Peyer's patch (tissue), 4 donors: ENCODE data around the gene BUB3. TPM values are rescaled to one million over a fixed set of nuclear protein-coding genes. Genes with fewer than 3 reads are reported as not detected.
"Not testable (repeated sequence)": the region's sequence is repeated elsewhere in the genome, so short reads cannot be mapped to it uniquely, and the experiment has no call there.

ENCODE experiments used
- DNase-seq, 3 donors: peaks; one replicate each; pipeline ENCODE4 v3.0.0-alpha.2; 2017 to 2019
- H3K27ac ChIP-seq, 4 donors: fragments of 200-600 bp; sonication (generic); one replicate each; pipeline ENCODE4 v1.5.1; 2016 to 2019
- H3K27me3 ChIP-seq, 2 donors: fragments of 200-600 bp; sonication (generic); one replicate each; pipeline ENCODE4 v1.5.1; 2019
- H3K36me3 ChIP-seq, 3 donors: fragments of 200-600 bp; sonication (generic); one replicate each; pipeline ENCODE4 v1.5.1; 2016 to 2019
- H3K4me1 ChIP-seq, 4 donors: fragments of 200-600 bp; sonication (generic); one replicate each; pipeline ENCODE4 v1.5.1; 2016 to 2019
- H3K4me3 ChIP-seq, 4 donors: fragments of 200-600 bp; sonication (generic); 1 replicate in 3 of 4; 2 replicates in 1 of 4; pipeline ENCODE4 v1.5.1; 2016 to 2019; ENCODE audit warnings: mild to moderate bottlenecking in 1 of 4
- H3K9me3 ChIP-seq, 4 donors: fragments of 200-600 bp; sonication (generic); one replicate each; pipeline ENCODE4 v1.5.1; 2016 to 2019; ENCODE audit warnings: mild to moderate bottlenecking in 1 of 4
- POLR2A ChIP-seq, 2 donors: fragments of 450-650 bp; IDR thresholded peaks; one replicate each; pipeline ENCODE4 v1.5.1; 2017; ENCODE audit warnings: antibody characterized with exemption in 2 of 2, mild to moderate bottlenecking in 2 of 2, moderate library complexity in 2 of 2
- total RNA-seq, 4 donors: library from RNA; depleted of rRNA; stranded (reverse); fragments of >200 nt; gene quantifications; one replicate each; pipeline ENCODE4 v1.1.0, GENCODE V29; 2016
- TF ChIP-seq, protein P1 (sequence below), 6 experiments: fragments of 450-650 bp in 4 of 6; fragments of 200-600 bp in 2 of 6; sonication (generic) in 1 of 6; IDR thresholded peaks; one replicate each; pipeline ENCODE4 v1.5.1; 2017 to 2019; ENCODE audit warnings: antibody characterized with exemption in 6 of 6, mild to moderate bottlenecking in 3 of 6, moderate library complexity in 1 of 6

Gene BUB3
- total RNA-seq, 4 donors from 2014 or later: 51.1 to 168 (median 102) TPM

DNA sequence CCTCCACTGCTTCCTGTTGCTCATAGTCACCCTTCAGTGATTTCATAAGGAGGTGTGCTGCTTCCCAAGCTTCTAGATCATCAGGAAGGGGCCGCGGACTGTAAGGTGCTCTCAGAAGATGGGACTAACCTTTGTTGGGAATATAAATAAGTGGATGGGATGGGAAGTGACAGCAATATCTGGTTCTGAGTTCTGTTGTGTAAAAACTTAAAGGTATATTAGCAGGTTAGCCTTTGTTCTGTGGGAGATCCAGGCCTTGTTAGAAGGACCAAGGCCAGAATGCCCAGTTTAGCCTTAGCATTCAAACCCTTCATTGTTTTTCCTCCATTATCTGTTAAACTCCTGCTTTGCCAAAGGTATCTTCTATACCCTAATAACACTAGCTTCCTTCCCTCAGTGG, 12.4 kb downstream of the BUB3 start:
- no peak for DNase-seq
- Histone ChIP-seq H3K36me3 (peaks cover 0 to 70% (median 4%) of the 10 kb centered on the region in 3 donors), H3K4me1 (no peaks in the 10 kb centered on the region), H3K27me3 (no peaks in the 10 kb centered on the region), H3K27ac (no peak overlapping the region), H3K4me3 (no peak overlapping the region), H3K9me3 (no peaks in the 10 kb centered on the region)
- TF ChIP-seq, protein P1, sequence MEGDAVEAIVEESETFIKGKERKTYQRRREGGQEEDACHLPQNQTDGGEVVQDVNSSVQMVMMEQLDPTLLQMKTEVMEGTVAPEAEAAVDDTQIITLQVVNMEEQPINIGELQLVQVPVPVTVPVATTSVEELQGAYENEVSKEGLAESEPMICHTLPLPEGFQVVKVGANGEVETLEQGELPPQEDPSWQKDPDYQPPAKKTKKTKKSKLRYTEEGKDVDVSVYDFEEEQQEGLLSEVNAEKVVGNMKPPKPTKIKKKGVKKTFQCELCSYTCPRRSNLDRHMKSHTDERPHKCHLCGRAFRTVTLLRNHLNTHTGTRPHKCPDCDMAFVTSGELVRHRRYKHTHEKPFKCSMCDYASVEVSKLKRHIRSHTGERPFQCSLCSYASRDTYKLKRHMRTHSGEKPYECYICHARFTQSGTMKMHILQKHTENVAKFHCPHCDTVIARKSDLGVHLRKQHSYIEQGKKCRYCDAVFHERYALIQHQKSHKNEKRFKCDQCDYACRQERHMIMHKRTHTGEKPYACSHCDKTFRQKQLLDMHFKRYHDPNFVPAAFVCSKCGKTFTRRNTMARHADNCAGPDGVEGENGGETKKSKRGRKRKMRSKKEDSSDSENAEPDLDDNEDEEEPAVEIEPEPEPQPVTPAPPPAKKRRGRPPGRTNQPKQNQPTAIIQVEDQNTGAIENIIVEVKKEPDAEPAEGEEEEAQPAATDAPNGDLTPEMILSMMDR (IDR thresholded peaks at IDR 0.05): no peak
- TF ChIP-seq POLR2A (IDR thresholded peaks at IDR 0.05): no peak

DNA sequence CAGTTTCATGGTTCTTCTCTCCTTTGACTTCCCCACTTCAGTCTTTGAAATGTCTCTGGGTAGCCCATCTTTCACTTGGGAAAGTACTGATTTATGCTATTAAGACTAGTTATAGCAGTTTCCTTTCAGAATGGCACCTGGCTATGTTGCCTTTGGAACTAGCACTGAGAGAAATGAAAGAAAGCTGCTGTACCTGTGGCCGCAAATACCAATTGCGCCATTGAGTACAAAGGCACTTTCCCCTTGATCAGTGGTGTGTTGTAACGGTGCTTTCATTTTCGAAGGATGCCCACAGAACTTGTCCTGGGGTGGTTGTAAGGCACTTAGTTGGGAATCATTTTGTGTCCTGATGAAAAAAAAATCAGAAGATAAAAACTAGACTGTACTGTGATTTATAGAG, 16.8 kb downstream of the BUB3 start:
- Histone ChIP-seq H3K36me3 (peaks cover 0 to 27% (median 0%) of the 10 kb centered on the region in 3 donors), H3K9me3 (no peaks in the 10 kb centered on the region)

DNA sequence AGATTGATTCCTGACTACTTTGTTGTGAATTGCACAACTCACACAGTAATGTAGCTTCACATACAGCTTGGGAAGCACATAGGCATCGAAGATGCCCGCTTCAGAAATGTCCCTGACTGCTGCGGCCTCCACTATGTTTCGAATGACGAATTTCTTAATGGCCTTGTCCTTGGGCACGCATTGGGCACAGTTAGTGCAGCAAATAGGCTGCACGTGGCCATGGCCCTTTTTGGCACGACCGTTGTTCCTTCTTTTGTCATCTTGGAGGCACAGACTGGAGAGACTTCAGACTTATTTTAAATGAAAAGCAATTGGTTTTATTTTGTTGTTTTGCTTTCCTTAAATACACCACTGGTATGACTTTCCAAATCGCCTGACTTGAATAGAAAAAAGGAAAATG, 17.4 kb downstream of the BUB3 start:
- H3K9me3 ChIP-seq, H3K4me1 ChIP-seq, DNase-seq, H3K4me3 ChIP-seq, H3K27me3 ChIP-seq, H3K27ac ChIP-seq: not testable (repeated sequence)
- peaks cover 0 to 20% (median 0%) of the 10 kb centered on the region in 3 donors for H3K36me3 ChIP-seq

More for the DNA sequence above, 16.8 kb downstream of the BUB3 start:
- no peak for DNase-seq
- no peak overlapping the region for H3K4me3 ChIP-seq
- no peak overlapping the region for H3K27ac ChIP-seq
- H3K4me1 ChIP-seq: no peaks in the 10 kb centered on the region
- no peaks in the 10 kb centered on the region for H3K27me3 ChIP-seq
- TF ChIP-seq POLR2A (IDR thresholded peaks at IDR 0.05): no peak
- TF ChIP-seq, protein P1 (IDR thresholded peaks at IDR 0.05): no peak

DNA sequence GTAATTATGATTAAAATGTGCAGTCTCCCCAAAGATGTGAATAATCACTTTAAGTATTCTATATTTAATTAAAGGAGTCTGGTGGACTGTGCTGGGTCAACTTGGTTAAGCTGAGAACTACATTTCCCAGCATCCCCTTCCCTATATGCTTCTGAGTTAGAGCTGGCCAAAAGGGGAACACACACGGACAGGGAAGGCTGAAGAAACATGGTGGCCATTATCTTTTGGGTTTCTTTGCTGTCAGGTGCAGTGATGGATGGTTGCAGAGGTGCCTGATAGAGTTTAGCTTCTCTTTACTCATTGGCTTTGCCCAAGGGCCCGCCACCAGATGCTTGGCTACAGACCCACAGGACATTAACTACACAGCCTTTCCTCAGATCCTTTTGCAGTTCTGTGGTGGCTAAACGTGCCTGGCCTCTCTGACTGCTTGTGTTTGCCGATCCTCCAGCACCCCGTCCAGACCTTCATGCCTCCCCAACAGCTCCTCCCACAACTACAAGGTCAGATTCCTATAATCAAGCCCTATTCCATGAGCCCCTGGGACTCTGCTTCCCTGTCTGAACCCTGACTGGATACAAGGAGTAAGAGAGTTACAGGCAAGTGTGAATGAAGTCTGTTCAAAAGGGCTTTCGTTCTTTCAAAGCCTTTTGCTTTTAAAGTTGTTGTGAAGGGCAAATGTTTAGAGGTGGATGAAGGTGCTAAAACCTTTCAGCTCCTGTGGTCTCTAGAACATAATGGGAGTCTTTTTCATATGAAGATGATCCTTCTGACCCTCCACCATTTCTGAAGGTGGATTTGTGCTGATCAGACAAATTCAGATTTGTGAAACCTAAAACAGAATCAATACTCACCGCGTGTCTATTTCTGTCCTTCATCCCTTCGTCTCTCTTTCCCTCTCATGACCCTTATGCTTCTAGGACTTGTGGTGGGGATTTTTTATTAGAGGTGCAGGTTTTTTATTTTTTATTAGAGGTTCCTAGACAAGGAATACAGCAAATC, 21.5 kb downstream of the BUB3 start:
- H3K27ac ChIP-seq: no peak overlapping the region
- H3K4me1 ChIP-seq: no peaks in the 10 kb centered on the region
- TF ChIP-seq, protein P1 (IDR thresholded peaks at IDR 0.05): no peak
- TF ChIP-seq POLR2A (IDR thresholded peaks at IDR 0.05): no peak
- H3K27me3 ChIP-seq: no peaks in the 10 kb centered on the region
- H3K9me3 ChIP-seq: no peaks in the 10 kb centered on the region
- H3K36me3 ChIP-seq: peaks cover 0 to 6% (median 0%) of the 10 kb centered on the region in 3 donors
- DNase-seq: no peak
- no peak overlapping the region for H3K4me3 ChIP-seq

DNA sequence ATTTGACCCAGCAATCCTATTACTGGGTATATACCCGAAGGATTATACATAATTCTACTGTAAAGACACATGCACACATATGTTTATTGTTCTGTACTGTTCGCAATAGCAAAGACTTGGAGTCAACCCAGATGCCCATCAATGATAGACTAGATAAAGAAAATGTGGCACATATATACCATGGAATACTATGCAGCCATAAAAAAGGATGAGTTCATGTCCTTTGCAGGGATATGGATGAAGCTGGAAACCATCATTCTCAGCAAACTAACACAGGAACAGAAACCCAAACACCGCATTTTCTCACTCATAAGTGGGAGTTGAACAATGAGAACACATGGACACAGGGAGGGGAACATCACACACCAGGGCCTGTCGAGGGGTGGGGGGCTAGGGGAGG, 24.2 kb downstream of the BUB3 start:
- not testable (repeated sequence) for H3K9me3 ChIP-seq, H3K27me3 ChIP-seq, DNase-seq, H3K27ac ChIP-seq, H3K4me3 ChIP-seq, H3K4me1 ChIP-seq, H3K36me3 ChIP-seq

DNA sequence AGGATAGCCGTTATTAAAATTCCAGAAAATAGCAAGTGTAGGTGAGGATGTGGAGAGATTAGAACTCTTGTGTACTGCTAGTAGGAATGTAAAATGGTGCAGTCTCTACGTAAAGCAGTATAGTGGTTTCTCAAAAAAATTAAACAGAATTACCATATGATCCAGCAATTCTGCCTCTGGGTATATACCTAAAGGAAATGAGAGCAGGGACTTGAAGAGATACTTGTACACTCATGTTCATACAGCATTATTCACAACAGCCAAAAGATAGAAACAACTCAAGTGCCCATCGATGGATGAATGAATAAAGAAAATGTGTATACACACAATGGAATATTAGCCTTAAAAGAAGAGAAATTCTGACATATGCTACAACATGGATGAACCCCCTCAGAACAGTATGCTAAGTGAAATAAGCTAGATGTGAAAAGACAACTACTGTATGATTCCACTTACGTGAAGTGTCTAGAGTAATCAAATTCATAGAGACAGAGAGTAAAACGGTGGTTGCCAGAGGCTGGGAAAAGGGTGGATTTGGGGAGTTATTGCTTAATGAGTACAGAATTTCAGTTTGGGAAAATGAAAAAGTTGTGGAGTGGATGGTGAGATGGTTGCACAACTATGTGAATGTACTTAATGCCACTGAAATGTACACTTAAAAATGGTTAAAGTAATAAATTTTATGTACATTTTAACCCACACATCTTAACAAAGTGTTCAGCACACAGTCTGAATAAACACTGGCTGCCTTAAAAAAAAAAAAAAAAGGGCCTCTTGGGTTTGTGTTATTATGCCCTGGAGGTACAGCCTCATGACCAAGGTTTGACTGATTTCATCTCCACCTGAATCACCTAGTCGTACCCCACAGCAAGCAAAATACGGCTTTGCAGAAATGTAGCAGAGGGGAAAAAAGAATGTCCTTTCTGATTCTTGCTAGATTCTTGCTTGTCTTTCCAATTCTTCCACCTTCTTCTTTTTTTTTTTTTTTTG, 26.2 kb downstream of the BUB3 start:
- no peak for DNase-seq
- H3K36me3 ChIP-seq: peaks cover 0 to 6% (median 0%) of the 10 kb centered on the region in 3 donors
- no peak overlapping the region for H3K4me3 ChIP-seq
- no peaks in the 10 kb centered on the region for H3K4me1 ChIP-seq
- peaks cover 0 to 6% (median 0%) of the 10 kb centered on the region in 4 donors for H3K9me3 ChIP-seq
- H3K27ac ChIP-seq: no peak overlapping the region
- TF ChIP-seq, protein P1 (IDR thresholded peaks at IDR 0.05): no peak
- no peak for TF ChIP-seq POLR2A (IDR thresholded peaks at IDR 0.05)
- H3K27me3 ChIP-seq: no peaks in the 10 kb centered on the region
